DMS53 (cell line): ENCODE data around the gene LOC128125822.
A peak's percentile ranks its signal among the peaks of the same experiment; 100 is the strongest.

Experiments used
- DNase-seq: peaks from one replicate; lab custom pipeline; 2025; lab: John Stamatoyannopoulos, UW

Gene LOC128125822

GRCh38 chr6:63556369-63556768 is 15.9 kb upstream of the LOC128125822 start:
- DNase-seq, result no peak

- DNase-seq, result no peak
These were observed 14.0 kb upstream of the LOC128125822 start for GRCh38 chr6:63558278-63558677.

GRCh38 chr6:63560801-63561287 is 11.4 kb upstream of the LOC128125822 start:
- peak; percentile 35 for DNase-seq

GRCh38 chr6:63561288-63561687 is 11.0 kb upstream of the LOC128125822 start:
- no peak for DNase-seq

- no peak for DNase-seq
These were observed 9.0 kb upstream of the LOC128125822 start for GRCh38 chr6:63563235-63563634.

- DNase-seq, result peak; percentile 72
These were observed 7.1 kb upstream of the LOC128125822 start for GRCh38 chr6:63565058-63565726.

GRCh38 chr6:63565727-63566596 is 6.3 kb upstream of the LOC128125822 start:
- no peak for DNase-seq

GRCh38 chr6:63567966-63568365 is 4.3 kb upstream of the LOC128125822 start:
- no peak for DNase-seq

- DNase-seq, result peak; percentile 95
These were observed 778 bp upstream of the LOC128125822 start for GRCh38 chr6:63571361-63572043.

GRCh38 chr6:63572747-63573075 is 431 bp downstream of the LOC128125822 start:
- no peak for DNase-seq

- DNase-seq, result peak; percentile 92
These were observed 1.0 kb downstream of the LOC128125822 start for GRCh38 chr6:63573076-63573898.

- peak; percentile 83 for DNase-seq
These were observed 1.7 kb downstream of the LOC128125822 start for GRCh38 chr6:63573899-63574553.

- DNase-seq, result no peak
These were observed 2.2 kb downstream of the LOC128125822 start for GRCh38 chr6:63574554-63574900.

GRCh38 chr6:63576147-63576772 is 4.0 kb downstream of the LOC128125822 start:
- no peak for DNase-seq

- DNase-seq, result no peak
These were observed 4.9 kb downstream of the LOC128125822 start for GRCh38 chr6:63576985-63577712.

- DNase-seq, result no peak
These were observed 6.5 kb downstream of the LOC128125822 start for GRCh38 chr6:63578757-63579156.

GRCh38 chr6:63579937-63580703 is 7.8 kb downstream of the LOC128125822 start:
- peak; percentile 17 for DNase-seq

GRCh38 chr6:63580704-63580961 is 8.4 kb downstream of the LOC128125822 start:
- DNase-seq, result no peak

- no peak for DNase-seq
These were observed 9.2 kb downstream of the LOC128125822 start for GRCh38 chr6:63581355-63582013.
